ENCODE data around the gene LRP11.

- TF ChIP-seq CTCF (IDR thresholded peaks at IDR 0.05) (no peak), POLR2A (IDR thresholded peaks at IDR 0.05) (no peak)
These were observed 9.6 kb downstream of the LRP11 start for GRCh38 chr6:149854532-149854931.

All from lower leg skin (tissue), 3 donors.